Testis (tissue), 3 donors: ENCODE results near the gene ZNF749. TPM values are rescaled to one million over a fixed set of nuclear protein-coding genes. Genes with fewer than 3 reads are reported as not detected.

Source experiments
- polyA plus RNA-seq: library from polyadenylated mRNA; stranded (reverse); fragments of 350-450 nt; fragmentation: Illumina TruSeq; extraction: RNeasy Lipid Tissue Mini Kit (QIAGEN cat#74804); gene quantifications from one replicate; pipeline ENCODE4 v1.2.3, GENCODE V29; 2014; ENCODE audit warnings: low read depth, low replicate concordance; ENCODE audit not compliant: insufficient read depth
- small RNA-seq, 2 donors: library from RNA; depleted of rRNA; stranded (forward); fragments of <200 nt; gene quantifications; one replicate each; pipeline ENCODE3, GENCODE V24; 2016
- total RNA-seq, 2 donors: library from RNA; depleted of rRNA; stranded (reverse); fragments of >200 nt; gene quantifications; one replicate each; pipeline ENCODE4 v1.2.3, GENCODE V29; 2016

Gene ZNF749
- total and polyA plus RNA-seq, 3 donors from 2014 or later = 7.9 to 14.1 (median 11.2) TPM

Small RNA genes within 50 kb of the gene (small RNA-seq; reads per million reads assigned to genes)
- gene VN1R107P = 0 reads per million in 2 donors

Other genes with a start within 250 kb of the ZNF749 start
- gene ZNF264, start 243.8 kb upstream of the ZNF749 start, total RNA-seq = 10 to 100 TPM; 47.6 to 48.3 TPM
- gene ZNF264, start 243.8 kb upstream of the ZNF749 start, polyA plus RNA-seq = 28.7 TPM
- gene AURKC, start 204.3 kb upstream of the ZNF749 start, total RNA-seq = 10 to 100 TPM; 33.8 to 35.1 TPM
- gene AURKC, start 204.3 kb upstream of the ZNF749 start, polyA plus RNA-seq = 109 TPM
- gene ZNF805, start 194.7 kb upstream of the ZNF749 start, total RNA-seq = 10 to 100 TPM; 19.6 to 23.0 TPM
- gene ZNF805, start 194.7 kb upstream of the ZNF749 start, polyA plus RNA-seq = 6.8 TPM
- gene ZNF460, start 154.8 kb upstream of the ZNF749 start, total RNA-seq = 10 to 100 TPM; 59.5 to 65.9 TPM
- 5.0 TPM for gene ZNF460, start 154.8 kb upstream of the ZNF749 start, polyA plus RNA-seq
- 10 to 100 TPM; 11.3 to 12.3 TPM for gene ZNF543, start 114.9 kb upstream of the ZNF749 start, total RNA-seq
- gene ZNF543, start 114.9 kb upstream of the ZNF749 start, polyA plus RNA-seq = 4.7 TPM
- 10 to 100 TPM; 10.8 to 11.4 TPM for gene ZNF304, start 84.1 kb upstream of the ZNF749 start, total RNA-seq
- 9.5 TPM for gene ZNF304, start 84.1 kb upstream of the ZNF749 start, polyA plus RNA-seq
- 10 to 100 TPM; 30.2 to 31.2 TPM for gene TRAPPC2B, start 71.8 kb upstream of the ZNF749 start, total RNA-seq
- 24.0 TPM for gene TRAPPC2B, start 71.8 kb upstream of the ZNF749 start, polyA plus RNA-seq
- 10 to 100 TPM in 1 of 2 donors, 1 to 10 TPM in 1; 7.8 to 11.8 TPM for gene ZNF547, start 71.8 kb upstream of the ZNF749 start, total RNA-seq
- 4.7 TPM for gene ZNF547, start 71.8 kb upstream of the ZNF749 start, polyA plus RNA-seq
- 10 to 100 TPM; 35.4 to 39.3 TPM for gene ZNF548, start 45.5 kb upstream of the ZNF749 start, total RNA-seq
- 14.6 TPM for gene ZNF548, start 45.5 kb upstream of the ZNF749 start, polyA plus RNA-seq
- gene ZNF17, start 24.2 kb upstream of the ZNF749 start, total RNA-seq = 10 to 100 TPM; 19.8 to 25.5 TPM
- 7.4 TPM for gene ZNF17, start 24.2 kb upstream of the ZNF749 start, polyA plus RNA-seq
- gene VN1R1, start 21.8 kb downstream of the ZNF749 start, total RNA-seq = 1 to 10 TPM; 5.3 to 7.8 TPM
- 0.44 TPM for gene VN1R1, start 21.8 kb downstream of the ZNF749 start, polyA plus RNA-seq
- gene ZNF772, start 42.2 kb downstream of the ZNF749 start, total RNA-seq = 10 to 100 TPM; 39.8 to 57.3 TPM
- gene ZNF772, start 42.2 kb downstream of the ZNF749 start, polyA plus RNA-seq = 7.6 TPM
- gene ZNF419, start 52.4 kb downstream of the ZNF749 start, total RNA-seq = 10 to 100 TPM; 15.1 to 23.6 TPM
- 10.1 TPM for gene ZNF419, start 52.4 kb downstream of the ZNF749 start, polyA plus RNA-seq
- gene ZNF773, start 64.6 kb downstream of the ZNF749 start, total RNA-seq = 10 to 100 TPM; 31.2 to 33.3 TPM
- 7.3 TPM for gene ZNF773, start 64.6 kb downstream of the ZNF749 start, polyA plus RNA-seq
- gene ZNF549, start 92.0 kb downstream of the ZNF749 start, total RNA-seq = 10 to 100 TPM; 12.8 to 13.5 TPM
- 6.9 TPM for gene ZNF549, start 92.0 kb downstream of the ZNF749 start, polyA plus RNA-seq
- 10 to 100 TPM in 1 of 2 donors, 1 to 10 TPM in 1; 9.9 to 10.7 TPM for gene ZNF550, start 124.5 kb downstream of the ZNF749 start, total RNA-seq
- 5.7 TPM for gene ZNF550, start 124.5 kb downstream of the ZNF749 start, polyA plus RNA-seq
- 10 to 100 TPM in 1 of 2 donors, 1 to 10 TPM in 1; 8.7 to 10.9 TPM for gene ZNF416, start 143.6 kb downstream of the ZNF749 start, total RNA-seq
- gene ZNF416, start 143.6 kb downstream of the ZNF749 start, polyA plus RNA-seq = 9.4 TPM
- 10 to 100 TPM; 15.1 to 21.7 TPM for gene ZIK1, start 148.8 kb downstream of the ZNF749 start, total RNA-seq
- gene ZIK1, start 148.8 kb downstream of the ZNF749 start, polyA plus RNA-seq = 8.9 TPM
- gene ZNF530, start 164.6 kb downstream of the ZNF749 start, total RNA-seq = 1 to 10 TPM; 4.6 to 9.8 TPM
- gene ZNF530, start 164.6 kb downstream of the ZNF749 start, polyA plus RNA-seq = 3.0 TPM
- 10 to 100 TPM; 37.6 to 41.7 TPM for gene ZNF134, start 178.9 kb downstream of the ZNF749 start, total RNA-seq
- 11.2 TPM for gene ZNF134, start 178.9 kb downstream of the ZNF749 start, polyA plus RNA-seq
- 10 to 100 TPM; 16.9 to 18.6 TPM for gene ZNF211, start 197.8 kb downstream of the ZNF749 start, total RNA-seq
- 11.1 TPM for gene ZNF211, start 197.8 kb downstream of the ZNF749 start, polyA plus RNA-seq
- under 1 TPM; 0.12 to 0.24 TPM for gene ZSCAN4, start 233.6 kb downstream of the ZNF749 start, total RNA-seq
- gene ZSCAN4, start 233.6 kb downstream of the ZNF749 start, polyA plus RNA-seq = 0.26 TPM
- 10 to 100 TPM; 22.9 to 30.8 TPM for gene ZNF551, start 246.7 kb downstream of the ZNF749 start, total RNA-seq
- gene ZNF551, start 246.7 kb downstream of the ZNF749 start, polyA plus RNA-seq = 9.7 TPM